ENCODE results near the gene GPR137. TPM values are rescaled to one million over a fixed set of nuclear protein-coding genes. Genes with fewer than 3 reads are reported as not detected.

GPR137 gene
- total and polyA plus RNA-seq, 9 of the 15 experiments (the other 6 are each of a cell fraction or from before 2014, with no cell fraction given) = 0.32 to 26.7 (median 10.7) TPM

- TF ChIP-seq, protein P1, sequence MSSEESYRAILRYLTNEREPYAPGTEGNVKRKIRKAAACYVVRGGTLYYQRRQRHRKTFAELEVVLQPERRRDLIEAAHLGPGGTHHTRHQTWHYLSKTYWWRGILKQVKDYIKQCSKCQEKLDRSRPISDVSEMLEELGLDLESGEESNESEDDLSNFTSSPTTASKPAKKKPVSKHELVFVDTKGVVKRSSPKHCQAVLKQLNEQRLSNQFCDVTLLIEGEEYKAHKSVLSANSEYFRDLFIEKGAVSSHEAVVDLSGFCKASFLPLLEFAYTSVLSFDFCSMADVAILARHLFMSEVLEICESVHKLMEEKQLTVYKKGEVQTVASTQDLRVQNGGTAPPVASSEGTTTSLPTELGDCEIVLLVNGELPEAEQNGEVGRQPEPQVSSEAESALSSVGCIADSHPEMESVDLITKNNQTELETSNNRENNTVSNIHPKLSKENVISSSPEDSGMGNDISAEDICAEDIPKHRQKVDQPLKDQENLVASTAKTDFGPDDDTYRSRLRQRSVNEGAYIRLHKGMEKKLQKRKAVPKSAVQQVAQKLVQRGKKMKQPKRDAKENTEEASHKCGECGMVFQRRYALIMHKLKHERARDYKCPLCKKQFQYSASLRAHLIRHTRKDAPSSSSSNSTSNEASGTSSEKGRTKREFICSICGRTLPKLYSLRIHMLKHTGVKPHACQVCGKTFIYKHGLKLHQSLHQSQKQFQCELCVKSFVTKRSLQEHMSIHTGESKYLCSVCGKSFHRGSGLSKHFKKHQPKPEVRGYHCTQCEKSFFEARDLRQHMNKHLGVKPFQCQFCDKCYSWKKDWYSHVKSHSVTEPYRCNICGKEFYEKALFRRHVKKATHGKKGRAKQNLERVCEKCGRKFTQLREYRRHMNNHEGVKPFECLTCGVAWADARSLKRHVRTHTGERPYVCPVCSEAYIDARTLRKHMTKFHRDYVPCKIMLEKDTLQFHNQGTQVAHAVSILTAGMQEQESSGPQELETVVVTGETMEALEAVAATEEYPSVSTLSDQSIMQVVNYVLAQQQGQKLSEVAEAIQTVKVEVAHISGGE (CRISPR knock-in tag; IDR thresholded peaks at IDR 0.05) = no peak
- TF ChIP-seq RFX1 (IDR thresholded peaks at IDR 0.05) (no peak), BDP1 (IDR thresholded peaks at IDR 0.05; ENCODE audit: insufficient read depth, insufficient read length) (no peak), LEF1 (IDR thresholded peaks at IDR 0.05) (no peak), ZNF431 (CRISPR knock-in tag; IDR thresholded peaks at IDR 0.05) (no peak), SUPT5H (IDR thresholded peaks at IDR 0.05) (no peak), MAZ (CRISPR knock-in tag; conservative IDR thresholded peaks at IDR 0.05 in 1 of 2, IDR thresholded peaks at IDR 0.05 in 1 of 2) (no peak), PKNOX1 (IDR thresholded peaks at IDR 0.05) (no peak)
Measured at GRCh38 chr11:64258356-64258755, 27.3 kb upstream of the GPR137 start (continued).
